ENCODE measurements around the gene CASD1.

Gene CASD1

DNA sequence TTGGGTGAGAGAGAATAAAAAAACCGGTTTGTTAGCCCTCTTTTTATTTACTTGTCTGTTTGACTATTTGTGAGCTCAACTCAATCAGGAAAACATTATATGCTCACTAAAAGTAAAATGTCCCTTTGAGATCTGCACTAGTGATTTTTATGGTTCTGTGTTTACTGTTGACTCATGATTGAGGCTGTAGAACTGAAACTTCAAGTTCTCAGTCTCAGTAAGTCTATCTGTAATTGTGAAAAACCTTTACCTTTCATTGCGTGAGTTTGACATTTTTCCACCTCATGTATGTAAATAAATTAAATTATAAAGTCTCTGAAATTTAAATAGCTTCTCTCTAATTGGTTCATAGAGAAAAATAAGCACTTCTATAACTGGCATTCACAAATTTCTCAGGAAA lies 17.0 kb upstream of the CASD1 start:
- no peak for DNase-seq
- H3K4me1 ChIP-seq (ENCODE audit: control insufficient read depth in 1 of 2, insufficient read depth in 2 of 2, low read length in 2 of 2) = no peaks in the 10 kb centered on the region
- H3K79me1 ChIP-seq (ENCODE audit: low read length) = no peaks in the 10 kb centered on the region
- WGBS (ENCODE audit: extremely low coverage, insufficient coverage, insufficient read length) = no CpG with 5 or more reads among the region's 2 CpGs
- no peak overlapping the region for H2AFZ ChIP-seq (ENCODE audit: insufficient read depth, low read length, poor library complexity)
- H3K23ac ChIP-seq (ENCODE audit: low read length) = no peak overlapping the region
- no peaks in the 10 kb centered on the region for H3K27me3 ChIP-seq (ENCODE audit: insufficient read depth, low read length)
- no peak overlapping the region for H3K18ac ChIP-seq (ENCODE audit: low read length)
- no peak overlapping the region for H2BK12ac ChIP-seq (ENCODE audit: low read length)
- no peak overlapping the region for H4K12ac ChIP-seq (ENCODE audit: low read depth, low read length)
- H2AK5ac ChIP-seq (ENCODE audit: low read length) = no peak overlapping the region
- no peaks in the 10 kb centered on the region for H3K9me3 ChIP-seq (ENCODE audit: insufficient read depth, low read depth, low read length)
- H3K4ac ChIP-seq (ENCODE audit: low read depth, low read length) = no peak overlapping the region
- no peaks in the 10 kb centered on the region for H3K36me3 ChIP-seq (ENCODE audit: control insufficient read depth in 1 of 2, insufficient read depth in 2 of 2, low read length in 2 of 2)
- H4K8ac ChIP-seq (ENCODE audit: low read depth, low read length) = no peak overlapping the region
- no peak overlapping the region for H2BK120ac ChIP-seq (ENCODE audit: insufficient read depth, low read length, poor library complexity)
- H3K4me3 ChIP-seq (ENCODE audit: low read depth, low read length) = no peak overlapping the region
- no peaks in the 10 kb centered on the region for H3K79me2 ChIP-seq (ENCODE audit: control insufficient read depth, insufficient read depth, low read length, poor library complexity)
- H3K27ac ChIP-seq (ENCODE audit: low read depth, low read length) = no peak overlapping the region
- no peak overlapping the region for H3K9ac ChIP-seq (ENCODE audit: low read length)
- H3K4me2 ChIP-seq (ENCODE audit: low read length) = no peak overlapping the region
- no peak overlapping the region for H2BK5ac ChIP-seq (ENCODE audit: low read depth, low read length, poor library complexity)
- H3K14ac ChIP-seq (ENCODE audit: low read length) = no peak overlapping the region
- H4K91ac ChIP-seq (ENCODE audit: low read depth, low read length) = no peak overlapping the region

- no peak overlapping the region for H3K23ac ChIP-seq (ENCODE audit: low read length)
- H3K27me3 ChIP-seq (ENCODE audit: insufficient read depth, low read length) = no peaks in the 10 kb centered on the region
- H2AK5ac ChIP-seq (ENCODE audit: low read length) = no peak overlapping the region
- no peaks in the 10 kb centered on the region for H3K79me2 ChIP-seq (ENCODE audit: control insufficient read depth, insufficient read depth, low read length, poor library complexity)
- no peak overlapping the region for H3K18ac ChIP-seq (ENCODE audit: low read length)
- DNase-seq = no peak
- H4K12ac ChIP-seq (ENCODE audit: low read depth, low read length) = no peak overlapping the region
- H4K8ac ChIP-seq (ENCODE audit: low read depth, low read length) = no peak overlapping the region
- no peak overlapping the region for H3K14ac ChIP-seq (ENCODE audit: low read length)
- H2AFZ ChIP-seq (ENCODE audit: insufficient read depth, low read length, poor library complexity) = no peak overlapping the region
- H3K9ac ChIP-seq (ENCODE audit: low read length) = no peak overlapping the region
- no peak overlapping the region for H3K4me3 ChIP-seq (ENCODE audit: low read depth, low read length)
- no peaks in the 10 kb centered on the region for H3K36me3 ChIP-seq (ENCODE audit: control insufficient read depth in 1 of 2, insufficient read depth in 2 of 2, low read length in 2 of 2)
- H3K79me1 ChIP-seq (ENCODE audit: low read length) = no peaks in the 10 kb centered on the region
- no peak overlapping the region for H2BK5ac ChIP-seq (ENCODE audit: low read depth, low read length, poor library complexity)
- WGBS (ENCODE audit: extremely low coverage, insufficient coverage, insufficient read length) = no CpG with 5 or more reads among the region's 2 CpGs
- no peak overlapping the region for H4K91ac ChIP-seq (ENCODE audit: low read depth, low read length)
- no peak overlapping the region for H3K4me2 ChIP-seq (ENCODE audit: low read length)
- no peaks in the 10 kb centered on the region for H3K9me3 ChIP-seq (ENCODE audit: insufficient read depth, low read depth, low read length)
- H2BK120ac ChIP-seq (ENCODE audit: insufficient read depth, low read length, poor library complexity) = no peak overlapping the region
- no peak overlapping the region for H2BK12ac ChIP-seq (ENCODE audit: low read length)
- H3K4me1 ChIP-seq (ENCODE audit: control insufficient read depth in 1 of 2, insufficient read depth in 2 of 2, low read length in 2 of 2) = no peaks in the 10 kb centered on the region
- H3K27ac ChIP-seq (ENCODE audit: low read depth, low read length) = no peak overlapping the region
- H3K4ac ChIP-seq (ENCODE audit: low read depth, low read length) = no peak overlapping the region
These were observed 11.5 kb upstream of the CASD1 start for GRCh38 chr7:94497874-94498670.

DNA sequence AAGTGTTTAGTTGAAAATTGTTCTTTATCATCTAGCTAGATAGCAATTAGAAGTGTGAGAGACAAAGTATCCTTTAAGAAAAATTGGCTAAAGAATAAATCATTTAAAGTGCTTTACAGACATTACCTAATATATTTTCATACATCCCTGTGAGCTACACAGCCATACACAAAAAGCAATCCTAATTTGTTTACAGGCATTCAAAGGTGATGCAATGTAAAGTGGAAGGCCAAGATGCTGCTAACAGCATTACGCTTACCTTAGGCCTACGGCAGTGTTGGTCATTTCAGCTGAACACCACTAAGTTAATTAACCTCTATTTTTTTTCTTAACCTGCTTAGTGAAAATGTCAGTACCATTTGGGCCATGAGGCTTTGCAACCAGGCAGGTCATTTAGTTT lies 10.7 kb upstream of the CASD1 start:
- WGBS (ENCODE audit: extremely low coverage, insufficient coverage, insufficient read length) = no CpG with 5 or more reads among the region's 2 CpGs
- H3K18ac ChIP-seq (ENCODE audit: low read length) = no peak overlapping the region
- no peak overlapping the region for H2BK12ac ChIP-seq (ENCODE audit: low read length)
- H2AK5ac ChIP-seq (ENCODE audit: low read length) = no peak overlapping the region
- H3K27ac ChIP-seq (ENCODE audit: low read depth, low read length) = no peak overlapping the region
- H3K14ac ChIP-seq (ENCODE audit: low read length) = no peak overlapping the region
- no peaks in the 10 kb centered on the region for H3K9me3 ChIP-seq (ENCODE audit: insufficient read depth, low read depth, low read length)
- H2AFZ ChIP-seq (ENCODE audit: insufficient read depth, low read length, poor library complexity) = no peak overlapping the region
- no peak overlapping the region for H2BK120ac ChIP-seq (ENCODE audit: insufficient read depth, low read length, poor library complexity)
- H3K4me2 ChIP-seq (ENCODE audit: low read length) = no peak overlapping the region
- no peak overlapping the region for H2BK5ac ChIP-seq (ENCODE audit: low read depth, low read length, poor library complexity)
- H3K9ac ChIP-seq (ENCODE audit: low read length) = no peak overlapping the region
- no peak overlapping the region for H4K12ac ChIP-seq (ENCODE audit: low read depth, low read length)
- no peak for DNase-seq
- H4K91ac ChIP-seq (ENCODE audit: low read depth, low read length) = no peak overlapping the region
- H3K23ac ChIP-seq (ENCODE audit: low read length) = no peak overlapping the region
- no peaks in the 10 kb centered on the region for H3K36me3 ChIP-seq (ENCODE audit: control insufficient read depth in 1 of 2, insufficient read depth in 2 of 2, low read length in 2 of 2)
- H3K27me3 ChIP-seq (ENCODE audit: insufficient read depth, low read length) = no peaks in the 10 kb centered on the region
- no peak overlapping the region for H3K4me3 ChIP-seq (ENCODE audit: low read depth, low read length)
- no peaks in the 10 kb centered on the region for H3K79me2 ChIP-seq (ENCODE audit: control insufficient read depth, insufficient read depth, low read length, poor library complexity)
- H3K4ac ChIP-seq (ENCODE audit: low read depth, low read length) = no peak overlapping the region
- no peaks in the 10 kb centered on the region for H3K4me1 ChIP-seq (ENCODE audit: control insufficient read depth in 1 of 2, insufficient read depth in 2 of 2, low read length in 2 of 2)
- H3K79me1 ChIP-seq (ENCODE audit: low read length) = no peaks in the 10 kb centered on the region
- H4K8ac ChIP-seq (ENCODE audit: low read depth, low read length) = no peak overlapping the region

DNA sequence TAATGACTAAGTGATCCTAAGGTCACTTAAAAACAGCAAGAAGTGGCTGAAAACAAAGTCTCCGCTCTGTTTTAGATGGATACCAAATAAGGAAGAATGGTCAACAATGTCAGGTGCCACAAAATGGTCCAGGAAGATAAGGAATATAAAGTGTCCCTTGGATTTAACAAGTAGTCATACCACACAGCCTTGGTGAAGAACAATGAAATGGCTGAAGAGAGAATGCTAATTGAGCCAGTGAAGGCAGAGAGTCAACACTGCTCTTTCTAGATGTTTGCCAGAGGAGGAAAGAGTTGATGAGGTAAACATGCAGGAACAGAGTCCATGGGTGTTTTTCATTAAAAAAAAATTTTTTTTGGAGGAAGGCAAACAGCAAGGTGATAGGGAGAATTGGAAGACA lies 2.1 kb upstream of the CASD1 start:
- Histone ChIP-seq H2BK12ac (ENCODE audit: low read length) (no peak overlapping the region), H3K4ac (ENCODE audit: low read depth, low read length) (no peak overlapping the region), H4K12ac (ENCODE audit: low read depth, low read length) (no peak overlapping the region), H3K27ac (ENCODE audit: low read depth, low read length) (no peak overlapping the region), H3K14ac (ENCODE audit: low read length) (no peak overlapping the region), H3K4me3 (ENCODE audit: low read depth, low read length) (no peak overlapping the region), H3K23ac (ENCODE audit: low read length) (no peak overlapping the region), H3K36me3 (ENCODE audit: control insufficient read depth in 1 of 2, insufficient read depth in 2 of 2, low read length in 2 of 2) (no peaks in the 10 kb centered on the region), H2AFZ (ENCODE audit: insufficient read depth, low read length, poor library complexity) (no peak overlapping the region), H3K4me2 (ENCODE audit: low read length) (no peak overlapping the region), H4K91ac (ENCODE audit: low read depth, low read length) (no peak overlapping the region), H3K18ac (ENCODE audit: low read length) (no peak overlapping the region), H3K4me1 (ENCODE audit: control insufficient read depth in 1 of 2, insufficient read depth in 2 of 2, low read length in 2 of 2) (peaks cover 1 to 3% of the 10 kb centered on the region in 2 experiments), H3K79me2 (ENCODE audit: control insufficient read depth, insufficient read depth, low read length, poor library complexity) (peaks cover 14% of the 10 kb centered on the region), H3K9ac (ENCODE audit: low read length) (no peak overlapping the region), H2BK120ac (ENCODE audit: insufficient read depth, low read length, poor library complexity) (no peak overlapping the region), H4K8ac (ENCODE audit: low read depth, low read length) (no peak overlapping the region), H3K27me3 (ENCODE audit: insufficient read depth, low read length) (no peaks in the 10 kb centered on the region), H3K9me3 (ENCODE audit: insufficient read depth, low read depth, low read length) (no peaks in the 10 kb centered on the region), H3K79me1 (ENCODE audit: low read length) (peaks cover 16% of the 10 kb centered on the region), H2BK5ac (ENCODE audit: low read depth, low read length, poor library complexity) (no peak overlapping the region), H2AK5ac (ENCODE audit: low read length) (no peak overlapping the region)
- DNase-seq = no peak
- WGBS (ENCODE audit: extremely low coverage, insufficient coverage, insufficient read length) = no CpG with 5 or more reads among the region's 1 CpG

Data from trophoblast cell (in vitro differentiated cells and primary cell).